ENCODE data around the gene ZBTB32.

ZBTB32 gene

GRCh38 chr19:35731779-35732405 lies 27.5 kb downstream of the ZBTB32 start:
- TF ChIP-seq CTCF (IDR thresholded peaks at IDR 0.05; ENCODE audit: low read depth, low read length, missing control alignments): no peak
- no peak overlapping the region for H3K4me3 ChIP-seq (ENCODE audit: low read depth, low read length)
- DNase-seq (ENCODE audit: low read depth): no peak

- no peak for TF ChIP-seq CTCF (IDR thresholded peaks at IDR 0.05; ENCODE audit: low read depth, low read length, missing control alignments)
- DNase-seq (ENCODE audit: low read depth): no peak
- H3K4me3 ChIP-seq (ENCODE audit: low read depth, low read length): no peak overlapping the region
These were observed 28.3 kb downstream of the ZBTB32 start for GRCh38 chr19:35732540-35733179.

GRCh38 chr19:35733180-35734125 lies 29.1 kb downstream of the ZBTB32 start:
- H3K4me3 ChIP-seq (ENCODE audit: low read depth, low read length): no peak overlapping the region
- no peak for DNase-seq (ENCODE audit: low read depth)
- TF ChIP-seq CTCF (IDR thresholded peaks at IDR 0.05; ENCODE audit: low read depth, low read length, missing control alignments): no peak

- no peak overlapping the region for H3K4me3 ChIP-seq (ENCODE audit: low read depth, low read length)
- DNase-seq (ENCODE audit: low read depth): no peak
- TF ChIP-seq CTCF (IDR thresholded peaks at IDR 0.05; ENCODE audit: low read depth, low read length, missing control alignments): no peak
These were observed 29.9 kb downstream of the ZBTB32 start for GRCh38 chr19:35734273-35734672.

GRCh38 chr19:35734889-35735288 lies 30.5 kb downstream of the ZBTB32 start:
- no peak for DNase-seq (ENCODE audit: low read depth)
- H3K4me3 ChIP-seq (ENCODE audit: low read depth, low read length): no peak overlapping the region
- no peak for TF ChIP-seq CTCF (IDR thresholded peaks at IDR 0.05; ENCODE audit: low read depth, low read length, missing control alignments)

GRCh38 chr19:35736913-35737886 lies 32.8 kb downstream of the ZBTB32 start:
- no peak for DNase-seq (ENCODE audit: low read depth)
- peak; percentile 37 for TF ChIP-seq CTCF (IDR thresholded peaks at IDR 0.05; ENCODE audit: low read depth, low read length, missing control alignments)
- H3K4me3 ChIP-seq (ENCODE audit: low read depth, low read length): no peak overlapping the region

Measured in GM12864 (cell line).